ENCODE results near the gene ZACN.

Gene ZACN

GRCh38 chr17:76124582-76125390 lies 45.8 kb downstream of the ZACN start:
- no peak for TF ChIP-seq CTCF (IDR thresholded peaks at IDR 0.05; ENCODE audit: extremely low read depth, missing control alignments)
- DNase-seq (ENCODE audit: low spot score) = peak; percentile 6

GRCh38 chr17:76125391-76125675 lies 46.4 kb downstream of the ZACN start:
- no peak for DNase-seq (ENCODE audit: low spot score)
- TF ChIP-seq CTCF (IDR thresholded peaks at IDR 0.05; ENCODE audit: extremely low read depth, missing control alignments) = no peak

- TF ChIP-seq CTCF (IDR thresholded peaks at IDR 0.05; ENCODE audit: extremely low read depth, missing control alignments) = no peak
- no peak for DNase-seq (ENCODE audit: low spot score)
Observed at GRCh38 chr17:76125922-76126321, 46.9 kb downstream of the ZACN start.

- TF ChIP-seq CTCF (IDR thresholded peaks at IDR 0.05; ENCODE audit: extremely low read depth, missing control alignments) = no peak
- no peak for DNase-seq (ENCODE audit: low spot score)
Observed at GRCh38 chr17:76130473-76130872, 51.5 kb downstream of the ZACN start.

DNA sequence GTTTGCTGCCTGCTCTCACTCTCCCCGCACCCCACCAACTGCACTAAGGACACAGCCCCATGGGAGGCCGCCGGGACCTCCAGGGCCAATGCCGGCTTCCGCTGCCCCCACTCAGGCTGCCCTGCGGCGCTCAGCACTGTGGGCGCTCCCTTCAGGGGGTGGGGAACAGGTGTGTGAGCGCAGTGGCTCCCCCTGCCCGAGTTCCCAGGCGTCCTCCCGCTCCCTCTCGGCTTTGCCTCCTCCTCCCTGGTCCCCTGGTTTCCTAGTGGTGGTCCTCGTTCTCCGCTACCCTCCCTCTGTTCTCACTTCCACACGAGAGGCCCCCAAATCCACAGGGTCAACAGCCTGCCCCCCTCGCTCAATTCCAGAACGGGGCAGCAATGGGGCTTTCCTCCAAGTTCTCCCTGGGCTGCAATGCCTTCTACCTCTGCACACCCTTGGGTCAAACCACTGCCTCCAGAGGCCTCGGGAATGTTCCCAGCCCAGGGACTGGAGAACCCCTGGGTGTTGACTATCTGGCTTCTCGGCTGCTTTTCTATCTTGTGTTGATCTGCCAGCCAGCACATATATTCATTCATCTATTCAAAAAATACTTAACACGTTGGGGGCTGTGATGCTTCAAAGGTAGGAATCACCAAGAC lies 52.2 kb downstream of the ZACN start:
- no peak for DNase-seq (ENCODE audit: low spot score)
- TF ChIP-seq CTCF (IDR thresholded peaks at IDR 0.05; ENCODE audit: extremely low read depth, missing control alignments) = no peak

GRCh38 chr17:76131692-76132573 lies 53.0 kb downstream of the ZACN start:
- DNase-seq (ENCODE audit: low spot score) = no peak

More at GRCh38 chr17:76131692-76132573, 53.0 kb downstream of the ZACN start:
- TF ChIP-seq CTCF (IDR thresholded peaks at IDR 0.05; ENCODE audit: extremely low read depth, missing control alignments) = no peak
